GM18951 (cell line): ENCODE measurements around the gene TSR3.

Experiments used
- POLR2A ChIP-seq: IDR thresholded peaks from 4 replicates; pipeline ENCODE4 v1.6.1; 2011; ENCODE audit warnings: mild to moderate bottlenecking; ENCODE audit not compliant: insufficient read length, insufficient read depth; ENCODE audit errors: extremely low read depth
- in situ Hi-C: fragments of 300-500 bp; cut with MboI; formaldehyde crosslinking; loops from one replicate; pipeline ENCODE4 v1.12.0; 2022; ENCODE audit warnings: low sequenced_read_pairs, mixed read lengths, inconsistent platforms; ENCODE audit not compliant: unreplicated experiment

The TSR3 gene

GRCh38 chr16:1372292-1372950, 20.7 kb upstream of the TSR3 start:
- in situ Hi-C loops = no loop called here
- TF ChIP-seq POLR2A = no peak

- in situ Hi-C loops = no loop called here
- TF ChIP-seq POLR2A = no peak
Measured at GRCh38 chr16:1371054-1371978, 19.6 kb upstream of the TSR3 start.

- no peak for TF ChIP-seq POLR2A
- in situ Hi-C loops = no loop called here
Measured at GRCh38 chr16:1367486-1368174, 16.0 kb upstream of the TSR3 start.

- TF ChIP-seq POLR2A = peak; percentile 26
- in situ Hi-C loops = no loop called here
Measured at GRCh38 chr16:1366712-1367299, 15.1 kb upstream of the TSR3 start.

- in situ Hi-C loops = no loop called here
- TF ChIP-seq POLR2A = no peak
Measured at GRCh38 chr16:1366060-1366711, 14.5 kb upstream of the TSR3 start.

- TF ChIP-seq POLR2A = no peak
- in situ Hi-C loops = no loop called here
Measured at GRCh38 chr16:1364510-1364909, 12.8 kb upstream of the TSR3 start.

GRCh38 chr16:1363501-1364041, 11.9 kb upstream of the TSR3 start:
- in situ Hi-C loops = no loop called here
- no peak for TF ChIP-seq POLR2A

GRCh38 chr16:1362807-1363206, 11.1 kb upstream of the TSR3 start:
- no peak for TF ChIP-seq POLR2A
- in situ Hi-C loops = no loop called here

GRCh38 chr16:1361685-1362360, 10.1 kb upstream of the TSR3 start:
- no peak for TF ChIP-seq POLR2A
- in situ Hi-C loops = no loop called here

GRCh38 chr16:1357906-1358566, 6.4 kb upstream of the TSR3 start:
- no peak for TF ChIP-seq POLR2A
- in situ Hi-C loops = no loop called here

- TF ChIP-seq POLR2A = no peak
- in situ Hi-C loops = no loop called here
Measured at GRCh38 chr16:1356061-1356900, 4.6 kb upstream of the TSR3 start.
